ENCODE data around the gene SMAD4.

GRCh38 chr18:51076503-51076902 lies 46.5 kb downstream of the SMAD4 start:
- no peak for TF ChIP-seq CTCF (conservative IDR thresholded peaks at IDR 0.05; ENCODE audit: low read depth, low read length)
- TF ChIP-seq EZH2phosphoT487 (IDR thresholded peaks at IDR 0.05; ENCODE audit: borderline replicate concordance, low read length), result no peak
- TF ChIP-seq EZH2 (IDR thresholded peaks at IDR 0.05; ENCODE audit: low read length, unreplicated experiment), result no peak

Measured in PC-3 (cell line).